T-helper 22 cell (primary cell): ENCODE results near the gene PHACTR1.
"Not testable (repeated sequence)": the region's sequence is repeated elsewhere in the genome, so short reads cannot be mapped to it uniquely, and the experiment has no call there.

Experiments used
- DNase-seq: peaks from one replicate; pipeline ENCODE4 v3.0.0-alpha.2; 2020; ENCODE audit warnings: low read depth

The PHACTR1 gene

DNA sequence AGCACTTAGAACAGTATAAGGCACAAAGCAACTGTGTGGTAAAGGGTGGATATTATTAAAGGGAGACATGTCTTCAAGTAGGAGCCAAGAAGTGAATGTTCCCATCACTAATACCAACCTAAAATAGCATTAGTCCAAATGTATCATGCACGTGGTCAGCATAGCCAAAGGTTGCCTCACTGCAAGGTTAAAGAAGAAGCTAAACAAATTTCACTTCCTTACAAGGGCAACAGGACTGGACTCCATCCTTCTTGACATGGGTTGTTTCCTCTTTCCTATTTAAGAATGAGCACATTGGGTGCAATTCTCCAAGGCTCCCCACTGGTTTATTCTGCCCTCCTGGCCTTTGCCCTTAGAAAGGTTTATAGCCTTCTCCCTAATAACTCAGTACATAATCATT is 186.7 kb downstream of the PHACTR1 start:
- no peak for DNase-seq

DNA sequence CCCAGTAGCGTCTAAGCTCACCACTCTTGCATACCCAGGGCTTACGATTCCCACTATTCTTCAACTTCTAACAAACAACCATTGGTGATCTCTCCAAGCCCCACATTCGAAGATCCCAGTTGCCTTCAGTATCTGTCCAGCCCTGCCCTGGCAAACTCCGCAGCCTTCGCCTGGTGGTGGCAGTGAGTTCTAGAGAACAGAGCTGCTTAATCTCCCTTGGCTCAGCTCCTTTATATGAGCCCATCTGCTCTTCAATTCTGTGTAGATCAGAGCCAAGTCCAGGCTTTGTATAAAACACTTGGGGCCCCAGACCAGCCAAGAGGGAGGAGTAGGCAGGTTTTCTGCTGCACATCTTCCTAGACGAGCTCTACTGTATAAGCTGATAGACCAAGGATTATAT is 193.3 kb downstream of the PHACTR1 start:
- DNase-seq, result no peak

GRCh38 chr6:12911427-12911826 is 194.9 kb downstream of the PHACTR1 start:
- no peak for DNase-seq

DNA sequence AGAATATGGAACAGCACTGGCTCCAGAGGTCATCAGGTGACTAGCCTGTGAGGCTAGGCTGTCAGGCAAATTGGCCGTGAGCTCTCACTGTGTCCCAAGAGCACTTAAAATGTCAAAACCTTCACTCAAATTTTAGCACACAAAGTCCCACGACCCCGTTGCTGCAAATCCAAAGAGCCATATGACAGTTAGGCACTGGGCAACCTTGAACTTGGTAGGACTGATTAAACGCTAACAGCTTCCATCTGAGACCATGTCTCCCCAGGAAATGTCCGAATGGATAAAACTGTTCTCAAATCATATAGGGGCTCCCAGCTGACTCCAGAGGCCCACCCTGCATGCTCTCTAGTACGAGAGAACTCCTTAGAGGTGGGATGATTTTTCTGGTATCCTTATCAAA is 196.6 kb downstream of the PHACTR1 start:
- DNase-seq, result no peak

- no peak for DNase-seq
Observed at GRCh38 chr6:12916006-12916405, 199.4 kb downstream of the PHACTR1 start.

DNA sequence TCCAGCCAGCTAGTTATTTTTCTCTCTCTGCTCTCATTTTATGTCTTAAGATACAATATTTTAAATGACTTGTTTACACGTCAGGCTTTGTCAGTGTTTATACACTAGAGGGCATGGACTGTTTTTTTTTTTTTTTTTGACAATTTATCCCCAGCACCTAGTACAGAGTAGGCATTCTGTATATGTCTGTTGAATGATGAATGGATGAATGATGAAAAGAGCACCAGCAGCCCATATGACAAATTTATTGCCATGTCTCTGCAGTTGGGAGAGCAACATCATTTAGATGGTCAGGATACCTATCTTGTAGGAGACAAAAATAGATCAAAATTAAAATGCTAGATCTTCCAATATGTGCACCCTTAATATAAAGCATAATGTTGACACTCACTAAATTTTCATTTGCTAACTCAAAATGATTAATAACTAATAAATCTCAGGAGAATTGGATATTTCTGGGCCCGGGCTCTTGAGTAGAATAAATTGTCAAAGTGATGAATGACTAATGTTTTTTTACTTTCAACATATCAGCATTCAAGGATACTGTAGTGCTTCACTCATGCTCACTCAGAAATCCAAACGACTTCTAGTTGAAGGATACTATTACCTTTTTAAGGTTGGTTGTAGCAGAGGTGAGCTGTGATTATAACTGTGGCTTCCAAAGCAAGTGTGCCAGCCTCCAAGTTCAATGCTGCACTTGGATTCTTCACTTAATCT is 200.0 kb downstream of the PHACTR1 start:
- DNase-seq, result no peak

DNA sequence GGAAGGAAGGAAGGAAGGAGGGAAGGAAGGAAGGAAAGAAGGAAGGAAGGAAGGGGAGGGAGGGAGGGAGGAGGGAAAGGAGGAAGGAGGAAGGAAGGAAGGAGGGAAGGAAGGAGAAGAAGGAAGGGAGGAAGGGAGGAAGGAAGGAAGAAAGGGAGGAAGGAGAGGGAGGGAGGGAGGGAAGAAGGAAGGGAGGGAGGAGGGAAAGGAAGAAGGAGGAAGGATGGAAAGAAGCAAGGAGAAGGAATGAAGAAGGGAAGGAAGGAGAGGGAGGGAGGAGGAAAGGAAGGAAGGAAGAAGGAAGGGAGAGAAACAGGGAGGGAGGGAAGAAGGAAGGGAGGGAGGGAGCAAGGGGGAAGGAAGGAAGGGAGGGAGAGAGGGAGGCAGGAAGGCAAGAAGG is 204.9 kb downstream of the PHACTR1 start:
- DNase-seq, result no peak

DNA sequence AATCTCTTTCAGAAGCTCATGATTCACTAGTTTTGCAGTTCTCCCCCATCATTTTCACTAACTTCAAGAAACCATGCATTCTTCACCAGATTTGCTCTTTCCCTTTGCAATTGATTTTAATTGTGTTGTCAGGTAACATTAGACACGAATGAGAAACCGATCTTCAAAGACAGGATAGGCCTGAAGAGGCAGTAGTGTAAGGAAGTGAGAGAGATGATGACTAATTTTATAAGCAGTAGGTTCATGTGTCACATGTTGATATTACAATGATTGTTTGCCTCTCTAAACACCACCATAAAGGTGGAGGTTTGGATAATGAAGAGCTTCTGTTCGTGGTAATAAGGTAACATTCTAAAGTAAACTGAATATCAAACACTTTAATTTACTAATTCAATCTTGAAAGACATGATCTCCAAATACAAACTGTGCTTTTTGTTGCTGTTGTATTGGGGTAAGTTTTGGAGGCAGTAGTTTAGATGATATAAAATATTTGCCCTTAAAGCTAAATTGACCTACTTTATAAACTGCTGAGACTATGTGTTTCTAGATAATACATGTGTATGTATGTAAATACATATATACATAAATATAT is 207.2 kb downstream of the PHACTR1 start:
- DNase-seq, result no peak

GRCh38 chr6:12924911-12925310 is 208.3 kb downstream of the PHACTR1 start:
- no peak for DNase-seq

GRCh38 chr6:12927746-12928145 is 211.2 kb downstream of the PHACTR1 start:
- DNase-seq, result no peak

GRCh38 chr6:12929678-12930077 is 213.1 kb downstream of the PHACTR1 start:
- DNase-seq, result no peak

GRCh38 chr6:12931639-12932038 is 215.1 kb downstream of the PHACTR1 start:
- DNase-seq, result no peak

DNA sequence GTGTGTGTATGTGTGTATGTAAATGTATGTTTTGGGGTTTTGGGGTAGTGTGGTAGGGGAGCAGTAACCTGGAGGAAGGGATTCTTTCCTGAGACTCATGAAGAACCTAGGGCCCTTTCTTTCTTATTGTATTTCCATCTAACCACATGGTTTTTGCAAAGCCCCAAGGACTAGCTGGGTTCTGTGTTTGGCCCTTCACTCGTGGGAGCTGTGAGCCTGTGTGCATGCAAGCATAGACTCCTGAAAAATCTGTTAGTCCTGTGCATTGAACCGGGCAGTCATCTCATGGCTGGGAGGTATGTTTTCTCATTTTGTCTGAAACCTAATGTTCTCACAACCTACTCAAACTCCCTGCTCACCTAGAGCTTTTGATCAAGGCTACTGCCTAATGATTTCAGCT is 219.1 kb downstream of the PHACTR1 start:
- no peak for DNase-seq

GRCh38 chr6:12937971-12938370 is 221.4 kb downstream of the PHACTR1 start:
- DNase-seq, result no peak

DNA sequence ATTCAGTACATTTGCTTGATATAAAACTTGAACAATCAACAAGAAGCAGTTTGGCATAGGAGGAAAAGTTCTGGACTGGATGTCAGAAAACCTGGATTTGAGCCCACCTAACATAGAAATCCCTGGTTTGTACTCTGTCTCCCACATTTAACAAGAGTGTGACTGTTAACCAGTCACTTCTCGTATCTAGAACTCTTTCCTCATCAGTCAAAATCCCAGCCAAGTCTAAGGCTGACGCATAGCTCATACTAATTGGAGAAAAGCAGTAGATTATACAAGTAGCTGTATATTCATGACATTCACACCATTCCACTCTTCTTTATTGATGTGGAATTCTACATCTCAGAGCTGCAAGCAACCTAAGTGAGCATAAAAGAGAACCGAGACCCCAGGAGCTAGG is 222.7 kb downstream of the PHACTR1 start:
- no peak for DNase-seq

- DNase-seq, result no peak
Observed at GRCh38 chr6:12941422-12941821, 224.9 kb downstream of the PHACTR1 start.

DNA sequence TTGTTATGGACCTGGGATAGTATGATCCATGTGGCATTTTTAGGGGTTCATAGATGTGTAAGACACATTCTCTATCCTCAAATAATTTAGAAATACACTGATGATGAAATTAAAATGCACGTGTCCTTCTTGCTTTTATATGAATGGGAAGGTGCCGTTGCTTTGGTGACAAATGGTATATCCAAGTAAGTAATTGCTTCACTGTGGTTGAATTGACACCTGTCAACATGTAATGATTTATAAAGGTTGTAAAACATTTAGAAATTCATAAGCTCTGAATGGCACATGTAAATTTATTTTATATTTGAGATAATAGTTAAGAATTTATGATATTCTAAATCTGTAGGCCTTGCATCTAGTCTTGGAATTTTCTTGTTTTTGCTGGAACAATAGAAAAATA is 227.0 kb downstream of the PHACTR1 start:
- DNase-seq, result no peak

- no peak for DNase-seq
Observed at GRCh38 chr6:12944001-12944400, 227.4 kb downstream of the PHACTR1 start.

GRCh38 chr6:12944528-12944927 is 228.0 kb downstream of the PHACTR1 start:
- DNase-seq, result not testable (repeated sequence)

- no peak for DNase-seq
Observed at GRCh38 chr6:12947151-12947871, 230.7 kb downstream of the PHACTR1 start.

- DNase-seq, result no peak
Observed at GRCh38 chr6:12947967-12948366, 231.4 kb downstream of the PHACTR1 start.

DNA sequence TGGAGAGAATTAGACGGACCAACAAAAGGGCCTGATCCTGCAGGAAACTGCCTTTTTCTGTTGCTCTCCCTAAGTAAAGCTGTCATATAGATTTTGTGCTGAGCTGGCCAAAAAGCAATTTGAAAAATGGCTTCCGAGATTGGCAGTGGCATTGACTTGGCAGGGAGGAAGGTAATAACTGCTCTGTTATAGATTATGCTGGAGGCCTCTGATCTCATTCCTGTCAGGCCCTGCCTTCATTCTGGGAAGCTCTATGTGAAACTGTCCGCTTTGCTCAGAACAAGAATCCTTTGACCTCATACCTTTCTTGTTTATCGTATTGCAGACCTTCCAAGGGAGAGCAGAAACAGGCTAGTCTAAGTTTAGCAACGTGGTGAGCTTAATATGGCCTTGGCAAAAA is 234.4 kb downstream of the PHACTR1 start:
- no peak for DNase-seq

GRCh38 chr6:12951415-12951814 is 234.8 kb downstream of the PHACTR1 start:
- DNase-seq, result no peak
